Activated CD4-positive, alpha-beta T cell treated with anti-CD3 and anti-CD28 coated beads for 24 hours (primary cell): ENCODE results near the gene STK32C.
"Not testable (repeated sequence)": the region's sequence is repeated elsewhere in the genome, so short reads cannot be mapped to it uniquely, and the experiment has no call there.

Experiments
- DNase-seq, 2 donors: peaks; one replicate each; pipeline ENCODE4 v3.0.0-alpha.2; 2020; ENCODE audit warnings: low read depth in 2 of 2

Gene STK32C

GRCh38 chr10:132338876-132339275 is 31.1 kb upstream of the STK32C start:
- no peak for DNase-seq

DNA sequence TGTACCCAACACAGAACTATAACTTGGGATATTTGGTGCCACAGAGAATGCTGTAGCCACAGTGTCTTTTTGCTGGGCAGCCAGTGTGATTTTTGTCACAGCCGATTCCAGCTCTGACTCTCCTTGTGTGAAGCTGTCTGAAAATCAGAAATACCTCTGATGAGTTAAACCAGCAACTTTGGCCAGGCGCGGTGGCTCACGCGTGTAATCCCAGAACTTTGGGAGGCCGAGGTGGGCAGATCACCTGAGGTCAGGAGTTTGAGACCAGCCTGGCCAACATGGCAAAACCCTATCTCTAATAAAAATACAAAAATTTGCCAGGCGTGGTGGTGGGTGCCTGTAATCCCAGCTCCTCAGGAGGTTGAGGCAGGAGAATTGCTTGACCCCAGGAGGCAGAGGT is 30.1 kb upstream of the STK32C start:
- DNase-seq: not testable (repeated sequence)

DNA sequence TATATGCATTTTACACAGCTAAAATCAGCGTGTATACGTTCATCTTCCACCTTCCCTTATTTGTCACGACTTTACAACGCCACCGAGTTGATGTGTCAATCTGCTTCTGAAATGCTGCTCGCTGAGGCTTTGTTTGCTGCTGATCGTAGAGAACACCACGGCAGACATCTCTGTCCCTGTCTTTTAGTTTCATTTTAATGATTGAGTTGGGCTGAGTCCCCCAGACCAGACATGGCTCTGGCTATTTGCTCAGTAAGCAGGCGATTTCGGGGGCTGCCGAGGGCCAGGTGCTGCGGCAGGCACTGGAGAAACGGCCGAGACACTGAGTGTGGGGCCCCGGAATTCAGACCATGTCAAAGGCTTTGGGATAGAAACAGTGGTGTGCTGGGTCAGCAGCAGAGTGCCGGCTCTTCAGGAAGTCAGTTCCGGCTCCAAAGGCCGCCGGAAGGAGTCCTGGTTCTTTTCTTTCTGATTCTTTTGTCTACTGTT is 29.2 kb upstream of the STK32C start:
- no peak for DNase-seq

GRCh38 chr10:132336064-132336746 is 28.5 kb upstream of the STK32C start:
- DNase-seq: no peak

DNA sequence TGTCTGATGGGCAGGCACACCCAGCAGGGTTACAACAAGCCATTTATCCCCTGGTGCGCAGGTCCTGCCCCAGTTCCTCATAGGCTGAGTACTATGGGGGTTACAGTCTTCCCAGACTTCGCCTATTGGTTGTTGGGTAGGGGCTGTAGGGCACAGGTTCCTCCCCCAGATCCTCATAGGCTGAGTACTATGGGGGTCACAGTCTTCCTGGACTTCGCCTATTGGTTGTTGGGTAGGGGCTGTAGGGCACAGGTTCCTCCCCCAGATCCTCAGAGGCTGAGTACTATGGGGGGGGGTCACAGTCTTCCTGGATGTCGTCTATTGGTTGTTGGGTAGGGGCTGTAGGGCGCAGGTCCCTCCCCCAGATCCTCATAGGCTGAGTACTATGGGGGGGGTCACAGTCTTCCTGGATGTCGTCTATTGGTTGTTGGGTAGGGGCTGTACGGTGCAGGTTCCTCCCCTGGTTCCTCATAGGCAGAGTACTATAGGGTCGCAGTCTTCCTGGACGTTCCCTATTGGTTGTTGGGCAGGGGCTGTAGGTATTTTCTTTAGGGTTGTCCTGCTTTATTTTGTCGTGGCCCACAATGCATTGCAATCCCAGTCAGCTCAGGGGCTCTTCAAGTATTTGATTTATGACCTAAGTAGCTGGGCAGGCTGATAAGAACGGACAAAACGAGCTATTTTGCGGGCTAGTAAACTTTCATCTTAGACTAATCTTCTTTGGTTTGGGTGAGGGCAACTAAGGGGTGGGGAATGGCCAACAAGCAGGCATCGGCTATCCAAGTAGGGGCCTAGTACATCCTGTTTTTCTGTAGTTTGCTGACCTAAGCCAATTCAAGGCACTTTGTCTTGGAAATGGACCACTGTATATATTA is 27.7 kb upstream of the STK32C start:
- no peak for DNase-seq

- DNase-seq: no peak
Observed at GRCh38 chr10:132334631-132335188, 27.0 kb upstream of the STK32C start.

DNA sequence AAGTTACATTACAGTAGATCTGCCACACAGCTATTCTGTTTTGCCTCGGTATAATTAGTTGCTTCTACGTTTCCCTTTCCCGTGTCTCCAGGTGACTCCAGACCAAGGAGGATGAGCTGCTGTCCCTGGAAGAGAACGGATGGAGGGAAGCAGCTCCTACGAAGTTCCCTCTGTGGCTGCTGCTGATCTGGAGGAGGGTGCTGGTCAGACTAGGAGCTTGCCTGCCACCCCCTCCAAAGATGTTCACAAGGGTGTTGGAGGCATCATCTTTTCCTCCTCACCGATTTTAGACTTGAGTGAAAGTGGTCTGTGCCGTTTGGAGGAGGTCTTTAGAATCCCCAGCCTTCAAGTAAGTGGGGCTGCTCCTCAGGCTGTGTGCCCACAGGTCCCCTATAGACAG is 25.6 kb upstream of the STK32C start:
- no peak for DNase-seq

DNA sequence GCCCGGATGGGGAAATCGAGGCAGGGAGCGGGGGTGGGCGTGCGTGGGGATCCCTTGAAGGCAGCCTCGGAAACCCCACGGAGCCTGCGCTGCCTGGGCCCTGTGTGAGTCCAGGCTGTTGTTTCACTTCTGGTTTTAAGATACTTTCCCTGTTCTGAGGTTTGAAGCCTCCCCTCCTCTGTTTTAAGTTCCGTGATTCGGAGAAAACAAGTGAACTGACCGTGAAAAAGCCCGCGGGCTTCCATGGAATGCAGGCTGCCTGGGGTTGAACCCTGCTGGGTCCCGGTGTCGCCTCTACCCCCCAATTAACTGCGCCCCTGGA is 24.6 kb upstream of the STK32C start:
- no peak for DNase-seq

GRCh38 chr10:132331601-132332432 is 24.1 kb upstream of the STK32C start, which contains the start of gene LRRC27:
LRRC27 (plus strand) TSS chr10:132332193; CDS start chr10:132333525, 1,332 bp downstream.
- DNase-seq: peak; percentile 98 to 99

DNA sequence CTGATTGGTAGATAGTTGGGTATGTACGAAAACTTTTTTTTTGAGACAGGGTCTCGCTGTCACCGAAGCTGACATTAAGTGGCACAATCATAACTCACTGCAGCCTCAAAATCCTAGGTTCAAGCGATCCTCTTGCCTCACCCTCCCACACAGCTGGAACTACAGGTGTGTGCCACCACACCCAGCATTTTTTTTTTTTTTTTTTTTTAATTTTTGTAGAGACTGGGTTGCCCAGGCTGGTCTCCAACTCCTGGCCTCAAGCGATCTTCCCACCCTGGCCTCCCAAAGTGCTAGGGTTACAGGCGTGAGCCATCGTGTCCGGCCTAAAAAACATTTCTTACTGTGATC is 22.7 kb upstream of the STK32C start:
- DNase-seq: no peak

- DNase-seq: no peak
Observed at GRCh38 chr10:132329565-132330485, 22.1 kb upstream of the STK32C start.

- no peak for DNase-seq
Observed at GRCh38 chr10:132328738-132329137, 21.0 kb upstream of the STK32C start.

DNA sequence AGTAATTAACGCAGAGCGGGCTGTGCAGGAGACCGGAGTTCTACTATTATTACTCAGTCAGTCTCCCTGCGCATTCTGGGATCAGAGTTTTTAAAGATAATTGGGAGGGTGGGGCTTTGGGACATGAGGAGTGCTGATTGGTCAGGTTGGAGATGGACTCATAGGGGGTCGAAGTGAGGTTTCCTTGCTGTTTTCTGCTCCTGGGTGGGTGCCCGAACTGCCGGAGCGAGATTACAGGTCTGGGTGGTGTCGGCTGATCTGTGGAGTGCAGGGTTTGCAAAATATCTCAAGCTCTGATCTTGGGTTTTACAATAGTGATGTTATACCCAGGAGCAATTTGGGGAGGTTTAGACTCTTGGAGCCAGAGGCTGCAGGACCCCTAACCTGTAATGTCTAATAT is 20.4 kb upstream of the STK32C start:
- DNase-seq: no peak

- DNase-seq: peak; percentile 35 to 36
Observed at GRCh38 chr10:132326925-132327324, 19.2 kb upstream of the STK32C start.

DNA sequence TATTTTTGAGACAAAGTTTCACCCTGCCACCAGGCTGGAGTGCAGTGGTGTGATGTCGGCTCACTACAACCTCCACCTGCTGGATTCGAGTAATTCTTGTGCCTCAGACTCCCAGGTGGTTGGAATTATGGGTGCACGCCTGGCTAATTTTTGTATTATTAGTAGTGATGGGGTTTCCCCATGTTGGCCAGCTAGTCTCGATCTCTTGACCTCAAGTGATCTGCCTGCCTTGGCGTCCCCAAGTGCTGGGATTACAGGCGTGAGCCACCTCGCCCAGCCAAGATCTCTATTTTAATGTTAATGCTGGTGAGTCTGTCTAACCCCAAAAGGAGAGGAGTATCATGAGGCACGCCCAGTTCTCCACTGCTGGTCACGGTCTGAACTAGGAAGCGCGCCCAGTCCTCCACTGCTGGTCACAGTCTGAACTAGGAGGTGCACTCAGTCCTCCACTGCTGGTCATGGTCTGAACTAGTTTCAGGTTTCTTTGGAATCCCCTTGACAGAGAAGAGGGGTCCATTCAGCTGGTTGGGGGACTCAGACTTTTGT is 18.7 kb upstream of the STK32C start:
- DNase-seq: no peak

GRCh38 chr10:132324186-132324585 is 16.4 kb upstream of the STK32C start:
- no peak for DNase-seq

- DNase-seq: no peak
Observed at GRCh38 chr10:132322586-132323048, 14.9 kb upstream of the STK32C start.

DNA sequence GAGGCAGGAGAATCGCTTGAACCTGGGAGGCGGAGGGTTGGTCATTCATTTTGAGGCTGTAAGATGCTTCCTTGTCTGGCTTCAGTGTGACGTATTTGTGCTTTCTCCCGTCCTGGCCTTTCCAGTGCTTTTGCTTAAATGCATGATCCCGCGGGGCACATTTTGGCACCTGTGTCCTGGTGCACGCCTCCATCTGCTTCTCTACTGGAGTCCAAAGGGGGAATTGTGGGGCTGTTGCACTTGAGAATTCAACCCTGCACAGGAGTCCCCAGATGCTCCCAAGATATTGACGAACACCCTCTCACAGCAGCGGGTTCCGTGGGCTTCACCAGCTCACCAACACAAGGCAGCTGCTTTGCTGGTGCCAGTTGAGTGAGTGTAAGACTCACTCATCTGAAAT is 14.0 kb upstream of the STK32C start:
- DNase-seq: no peak

DNA sequence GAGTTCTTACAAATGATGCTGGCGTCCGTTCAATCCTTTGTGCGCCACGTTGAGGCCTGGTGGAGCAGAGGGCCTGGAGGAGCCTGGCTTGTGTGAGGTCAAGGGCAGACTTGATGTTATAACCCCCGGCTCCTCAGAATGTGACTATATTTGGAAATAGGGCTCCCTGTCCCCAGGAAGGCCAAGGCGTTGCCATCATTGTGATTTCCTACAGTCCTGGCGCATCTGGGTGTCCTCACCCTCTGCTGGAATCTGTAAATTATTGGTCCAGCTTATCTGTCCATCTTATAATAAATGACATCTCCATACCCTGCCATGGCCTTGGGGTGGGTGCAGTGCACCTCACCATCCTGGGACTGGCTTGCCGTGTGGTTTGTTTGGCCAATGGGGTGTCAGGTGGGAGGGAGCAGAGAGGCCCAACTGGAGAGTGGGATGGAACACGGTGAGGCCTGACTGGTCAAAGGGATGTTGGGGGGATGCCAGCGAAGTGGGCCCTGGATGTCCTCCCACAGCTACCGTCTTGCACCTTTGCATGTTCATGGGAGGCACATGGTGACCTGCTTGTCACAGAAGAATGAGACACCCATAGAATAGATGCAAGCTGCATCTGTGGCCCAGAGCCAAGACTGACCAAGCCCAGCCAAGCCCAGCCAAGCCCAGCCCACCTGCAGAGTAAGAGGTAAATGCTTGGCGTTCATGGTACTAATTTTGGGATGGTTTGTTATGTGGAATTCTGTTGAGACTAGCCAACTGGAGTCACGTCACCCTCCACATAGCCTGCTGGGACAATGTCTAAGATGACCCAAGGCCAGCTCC is 13.1 kb upstream of the STK32C start:
- no peak for DNase-seq
